ENCODE measurements around the gene CCDC88B.

DNA sequence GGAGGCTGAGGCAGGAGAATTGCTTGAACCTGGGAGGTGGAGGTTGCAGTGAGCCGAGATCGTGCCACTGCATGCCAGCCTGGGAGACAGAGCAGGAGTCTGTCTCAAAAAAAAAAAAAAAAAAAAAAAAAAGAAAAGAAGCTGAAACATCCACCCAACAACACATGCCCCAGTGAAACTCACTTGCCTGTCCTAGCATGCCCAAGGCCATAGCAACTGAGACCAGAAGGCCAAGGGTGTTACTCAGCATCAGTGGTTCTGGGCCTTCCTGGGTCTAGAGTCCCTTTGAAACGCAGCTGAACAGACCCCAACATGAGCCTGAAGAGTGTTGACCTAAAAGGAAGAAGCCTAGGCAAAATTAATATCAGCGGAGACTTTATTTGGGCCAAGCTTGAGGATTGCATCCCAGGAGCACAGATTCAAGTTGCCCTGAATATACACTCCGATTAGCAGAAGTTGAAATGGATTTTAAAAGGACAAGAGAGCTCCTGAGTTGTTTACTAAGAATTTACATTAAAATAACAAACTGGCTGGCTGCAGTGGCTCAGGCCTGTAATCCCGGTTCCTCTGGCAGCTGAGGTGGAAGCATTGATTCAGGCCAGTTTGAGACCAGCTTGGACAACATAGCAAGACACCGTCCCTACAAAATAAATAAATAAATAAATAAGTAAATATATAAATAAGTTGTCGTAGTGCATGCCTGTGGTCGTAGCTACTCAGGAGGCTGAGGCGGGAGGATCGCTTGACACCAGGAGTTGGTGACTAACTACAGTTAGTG, 15.1 kb upstream of the CCDC88B start:
- TF ChIP-seq CREB1 (IDR thresholded peaks at IDR 0.05; ENCODE audit: low read depth) (no peak), YY1 (IDR thresholded peaks at IDR 0.05; ENCODE audit: low read depth) (no peak), CEBPB (IDR thresholded peaks at IDR 0.05) (no peak), EP300 (IDR thresholded peaks at IDR 0.05; ENCODE audit: borderline replicate concordance) (no peak), TCF12 (IDR thresholded peaks at IDR 0.05; ENCODE audit: low read depth) (no peak), FOXM1 (IDR thresholded peaks at IDR 0.05; ENCODE audit: borderline replicate concordance, low read depth) (no peak), EGR1 (IDR thresholded peaks at IDR 0.05) (no peak), TEAD4 (IDR thresholded peaks at IDR 0.05) (no peak), NFIC (IDR thresholded peaks at IDR 0.05) (no peak), ZBTB7A (IDR thresholded peaks at IDR 0.05; ENCODE audit: low read depth) (no peak)
- TF ChIP-seq, protein P1, sequence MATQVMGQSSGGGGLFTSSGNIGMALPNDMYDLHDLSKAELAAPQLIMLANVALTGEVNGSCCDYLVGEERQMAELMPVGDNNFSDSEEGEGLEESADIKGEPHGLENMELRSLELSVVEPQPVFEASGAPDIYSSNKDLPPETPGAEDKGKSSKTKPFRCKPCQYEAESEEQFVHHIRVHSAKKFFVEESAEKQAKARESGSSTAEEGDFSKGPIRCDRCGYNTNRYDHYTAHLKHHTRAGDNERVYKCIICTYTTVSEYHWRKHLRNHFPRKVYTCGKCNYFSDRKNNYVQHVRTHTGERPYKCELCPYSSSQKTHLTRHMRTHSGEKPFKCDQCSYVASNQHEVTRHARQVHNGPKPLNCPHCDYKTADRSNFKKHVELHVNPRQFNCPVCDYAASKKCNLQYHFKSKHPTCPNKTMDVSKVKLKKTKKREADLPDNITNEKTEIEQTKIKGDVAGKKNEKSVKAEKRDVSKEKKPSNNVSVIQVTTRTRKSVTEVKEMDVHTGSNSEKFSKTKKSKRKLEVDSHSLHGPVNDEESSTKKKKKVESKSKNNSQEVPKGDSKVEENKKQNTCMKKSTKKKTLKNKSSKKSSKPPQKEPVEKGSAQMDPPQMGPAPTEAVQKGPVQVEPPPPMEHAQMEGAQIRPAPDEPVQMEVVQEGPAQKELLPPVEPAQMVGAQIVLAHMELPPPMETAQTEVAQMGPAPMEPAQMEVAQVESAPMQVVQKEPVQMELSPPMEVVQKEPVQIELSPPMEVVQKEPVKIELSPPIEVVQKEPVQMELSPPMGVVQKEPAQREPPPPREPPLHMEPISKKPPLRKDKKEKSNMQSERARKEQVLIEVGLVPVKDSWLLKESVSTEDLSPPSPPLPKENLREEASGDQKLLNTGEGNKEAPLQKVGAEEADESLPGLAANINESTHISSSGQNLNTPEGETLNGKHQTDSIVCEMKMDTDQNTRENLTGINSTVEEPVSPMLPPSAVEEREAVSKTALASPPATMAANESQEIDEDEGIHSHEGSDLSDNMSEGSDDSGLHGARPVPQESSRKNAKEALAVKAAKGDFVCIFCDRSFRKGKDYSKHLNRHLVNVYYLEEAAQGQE (IDR thresholded peaks at IDR 0.05; ENCODE audit: low read depth): no peak
- TF ChIP-seq, protein P2, sequence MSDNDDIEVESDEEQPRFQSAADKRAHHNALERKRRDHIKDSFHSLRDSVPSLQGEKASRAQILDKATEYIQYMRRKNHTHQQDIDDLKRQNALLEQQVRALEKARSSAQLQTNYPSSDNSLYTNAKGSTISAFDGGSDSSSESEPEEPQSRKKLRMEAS (IDR thresholded peaks at IDR 0.05): no peak

Measured in Ishikawa (cell line).